Lower leg skin (tissue), 3 donors: Measurements from ENCODE around the gene LIPJ.

Source experiments
- POLR2A ChIP-seq, 2 donors: fragments of 450-650 bp; IDR thresholded peaks; one replicate each; pipeline ENCODE4 v1.6.1; 2016 to 2017; ENCODE audit warnings: antibody characterized with exemption in 2 of 2, mild to moderate bottlenecking in 1 of 2, moderate library complexity in 1 of 2
- TF ChIP-seq, protein P1 (sequence below), 3 donors: fragments of 450-650 bp; IDR thresholded peaks; one replicate each; pipeline ENCODE4 v1.5.1; 2016; ENCODE audit warnings: antibody characterized with exemption in 3 of 3, mild to moderate bottlenecking in 3 of 3, moderate library complexity in 2 of 3

DNA sequence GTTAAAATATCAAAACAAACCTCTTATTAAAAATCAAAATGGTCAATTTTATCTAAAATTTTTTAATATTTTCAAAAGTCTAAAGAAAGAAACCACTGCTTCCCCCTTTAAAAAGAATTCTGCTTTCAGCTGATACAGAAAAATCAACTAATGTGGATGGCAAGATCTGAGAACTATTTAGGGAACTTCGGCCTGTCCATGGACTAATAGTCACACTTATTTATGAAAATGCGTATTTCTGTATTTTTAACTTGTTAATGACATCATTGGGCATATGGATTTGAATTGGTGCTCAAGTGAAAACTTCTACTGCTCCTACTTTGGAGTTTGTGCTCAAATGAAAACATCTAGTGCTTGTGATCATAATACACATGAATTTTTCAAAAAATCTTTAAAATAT, 35.3 kb upstream of the LIPJ start:
- TF ChIP-seq, protein P1, sequence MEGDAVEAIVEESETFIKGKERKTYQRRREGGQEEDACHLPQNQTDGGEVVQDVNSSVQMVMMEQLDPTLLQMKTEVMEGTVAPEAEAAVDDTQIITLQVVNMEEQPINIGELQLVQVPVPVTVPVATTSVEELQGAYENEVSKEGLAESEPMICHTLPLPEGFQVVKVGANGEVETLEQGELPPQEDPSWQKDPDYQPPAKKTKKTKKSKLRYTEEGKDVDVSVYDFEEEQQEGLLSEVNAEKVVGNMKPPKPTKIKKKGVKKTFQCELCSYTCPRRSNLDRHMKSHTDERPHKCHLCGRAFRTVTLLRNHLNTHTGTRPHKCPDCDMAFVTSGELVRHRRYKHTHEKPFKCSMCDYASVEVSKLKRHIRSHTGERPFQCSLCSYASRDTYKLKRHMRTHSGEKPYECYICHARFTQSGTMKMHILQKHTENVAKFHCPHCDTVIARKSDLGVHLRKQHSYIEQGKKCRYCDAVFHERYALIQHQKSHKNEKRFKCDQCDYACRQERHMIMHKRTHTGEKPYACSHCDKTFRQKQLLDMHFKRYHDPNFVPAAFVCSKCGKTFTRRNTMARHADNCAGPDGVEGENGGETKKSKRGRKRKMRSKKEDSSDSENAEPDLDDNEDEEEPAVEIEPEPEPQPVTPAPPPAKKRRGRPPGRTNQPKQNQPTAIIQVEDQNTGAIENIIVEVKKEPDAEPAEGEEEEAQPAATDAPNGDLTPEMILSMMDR (IDR thresholded peaks at IDR 0.05), result no peak
- TF ChIP-seq POLR2A (IDR thresholded peaks at IDR 0.05), result no peak
